Kidney tubule cell (primary cell): ENCODE results near the gene MTRF1.

Experiments used
- DNase-seq: peaks from one replicate; pipeline ENCODE4 v3.0.0-alpha.2; 2018; ENCODE audit warnings: low spot score

Gene MTRF1, protein sequence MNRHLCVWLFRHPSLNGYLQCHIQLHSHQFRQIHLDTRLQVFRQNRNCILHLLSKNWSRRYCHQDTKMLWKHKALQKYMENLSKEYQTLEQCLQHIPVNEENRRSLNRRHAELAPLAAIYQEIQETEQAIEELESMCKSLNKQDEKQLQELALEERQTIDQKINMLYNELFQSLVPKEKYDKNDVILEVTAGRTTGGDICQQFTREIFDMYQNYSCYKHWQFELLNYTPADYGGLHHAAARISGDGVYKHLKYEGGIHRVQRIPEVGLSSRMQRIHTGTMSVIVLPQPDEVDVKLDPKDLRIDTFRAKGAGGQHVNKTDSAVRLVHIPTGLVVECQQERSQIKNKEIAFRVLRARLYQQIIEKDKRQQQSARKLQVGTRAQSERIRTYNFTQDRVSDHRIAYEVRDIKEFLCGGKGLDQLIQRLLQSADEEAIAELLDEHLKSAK

DNA sequence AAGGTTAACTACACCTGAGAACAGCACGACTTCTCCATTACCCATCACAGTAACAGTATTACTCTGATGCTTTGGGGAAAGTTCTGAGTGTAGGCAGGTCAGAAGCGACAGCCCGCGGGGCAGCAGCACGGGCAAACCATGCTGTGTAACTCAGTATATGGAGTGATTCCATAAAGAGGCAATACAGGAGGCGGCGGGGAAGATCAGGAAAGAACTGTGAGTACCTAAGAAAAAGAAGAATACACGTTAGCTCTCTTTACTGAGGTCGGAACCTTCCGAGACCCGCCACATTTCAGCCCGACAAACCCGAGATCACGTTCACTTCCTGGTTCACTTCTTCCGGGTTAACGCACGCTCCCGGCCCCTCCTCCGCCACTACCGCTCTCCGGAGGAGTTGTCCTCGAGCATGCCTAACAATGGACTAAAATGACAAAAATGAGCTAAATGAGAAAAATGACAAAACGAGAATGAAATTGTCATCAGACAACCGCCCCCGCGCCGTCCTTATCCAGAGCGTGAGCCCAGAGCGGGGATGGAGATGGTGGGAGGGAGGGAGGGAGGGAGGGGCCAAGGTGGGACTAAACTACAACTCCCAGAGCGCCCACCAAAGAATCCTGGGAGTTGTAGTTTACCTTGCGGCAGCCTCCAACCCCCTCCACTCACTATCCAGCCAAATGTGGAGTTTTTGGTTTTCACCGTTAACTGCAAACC is at the start of gene MTRF1:
MTRF1 (minus strand) TSS at position 316 of the 711 bp plus-strand sequence. CDS start 2,669 bp downstream, outside the sequence.
- peak; percentile 82 for DNase-seq

DNA sequence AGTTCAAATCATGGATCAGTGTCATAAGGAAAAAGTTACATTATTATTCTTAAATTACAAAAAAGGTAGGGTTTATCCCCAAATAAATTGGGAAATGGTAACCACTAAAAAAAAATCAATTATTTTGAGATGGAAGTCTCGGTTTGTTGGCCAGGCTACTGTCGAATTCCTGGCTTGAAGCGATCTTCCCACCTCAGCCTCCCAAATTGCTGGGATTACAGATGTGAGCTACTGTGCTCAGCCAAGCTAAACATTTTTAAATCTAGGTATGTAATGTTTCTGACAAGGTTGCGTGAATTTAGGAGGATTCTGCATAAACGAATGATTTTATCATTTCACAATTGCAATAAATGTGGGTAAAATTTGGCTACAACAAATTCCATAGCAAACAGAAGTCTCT is 49.7 kb upstream of the MTRF1 start:
- DNase-seq = no peak

- DNase-seq = peak; percentile 39
These were observed 48.8 kb upstream of the MTRF1 start for GRCh38 chr13:41312176-41312500.

DNA sequence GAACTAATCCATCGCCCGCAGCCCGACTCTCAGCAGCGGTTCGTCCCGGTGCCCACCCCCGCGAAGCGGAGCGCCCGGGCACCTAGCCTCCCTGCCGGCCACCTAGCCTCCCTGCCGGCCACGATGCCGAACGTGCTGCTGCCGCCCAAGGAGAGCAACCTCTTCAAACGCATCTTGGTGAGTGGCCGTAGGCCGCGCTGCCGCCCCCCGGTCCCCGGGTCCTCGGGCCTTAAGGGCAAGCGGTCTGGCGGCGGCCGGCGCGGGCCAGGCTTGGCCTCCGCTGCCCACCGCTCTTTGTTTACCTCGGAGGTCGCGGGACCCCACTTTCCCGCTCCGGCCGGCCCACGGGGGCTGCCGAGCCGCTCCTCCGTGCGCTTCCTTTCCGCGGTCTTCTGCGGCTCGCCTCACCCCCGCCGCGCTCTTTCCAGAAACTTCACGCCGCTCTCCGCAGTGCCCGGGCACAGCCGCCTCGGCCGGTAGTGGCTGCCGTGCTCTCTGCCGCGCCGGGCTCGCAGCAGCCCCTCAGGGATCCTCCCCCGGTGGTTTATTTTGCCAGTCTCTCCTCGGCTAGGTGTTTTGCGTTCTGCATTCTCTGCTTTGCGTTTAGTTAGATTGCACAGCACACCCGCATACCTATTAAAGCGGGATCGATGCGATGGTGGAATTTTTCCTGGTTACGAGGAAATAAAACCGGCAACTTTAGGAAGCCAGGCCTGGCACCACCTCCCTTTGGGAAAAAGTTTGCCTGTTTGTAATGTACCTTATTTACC is 48.2 kb upstream of the MTRF1 start:
- DNase-seq = peak; percentile 42

- DNase-seq = peak; percentile 93
These were observed 47.6 kb upstream of the MTRF1 start, which contains the start of gene NAA16 for GRCh38 chr13:41310963-41311405. Gene NAA16 (plus strand): TSS chr13:41311267. CDS start chr13:41311529, 262 bp downstream.

GRCh38 chr13:41307884-41308640 is 44.7 kb upstream of the MTRF1 start:
- peak; percentile 73 for DNase-seq

- DNase-seq = no peak
These were observed 43.1 kb upstream of the MTRF1 start for GRCh38 chr13:41306271-41307145.

DNA sequence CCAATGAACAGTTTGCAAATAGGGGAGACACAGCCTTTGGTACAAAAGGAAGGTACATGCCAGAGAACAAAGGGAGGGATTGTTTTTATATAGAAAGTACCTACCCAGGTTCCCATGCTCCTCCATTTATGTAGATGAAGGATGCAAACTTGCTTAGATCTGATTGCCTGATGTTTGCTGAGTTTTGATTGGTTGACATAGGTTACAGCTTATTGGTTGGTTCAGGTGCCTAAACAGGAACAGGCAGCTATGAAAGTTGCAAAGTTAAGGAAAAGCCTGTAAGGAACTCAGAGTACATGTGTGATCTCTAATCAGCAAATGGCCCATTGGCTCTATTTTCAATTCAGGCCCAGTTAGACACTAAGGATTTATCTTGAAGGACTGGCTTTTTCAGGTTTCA is 41.2 kb upstream of the MTRF1 start:
- no peak for DNase-seq

DNA sequence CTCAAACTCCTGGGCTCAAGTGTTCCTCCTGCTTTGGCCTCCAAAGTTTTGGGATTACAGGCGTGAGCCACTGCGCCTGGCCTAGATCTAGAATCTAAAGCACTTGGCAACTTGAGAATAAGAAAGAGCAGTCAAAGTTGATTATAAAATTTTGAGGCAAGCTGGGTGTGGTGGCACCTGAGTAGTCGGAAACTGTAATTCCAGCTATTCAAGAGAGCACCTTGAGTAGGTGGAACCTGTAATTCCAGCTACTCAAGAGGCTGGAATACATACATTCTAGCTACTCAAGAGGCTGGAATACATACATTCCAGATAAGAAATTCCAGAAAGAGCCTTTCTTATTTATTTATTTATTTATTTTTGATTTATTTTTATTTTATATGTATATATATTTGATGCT is 39.4 kb upstream of the MTRF1 start:
- no peak for DNase-seq

DNA sequence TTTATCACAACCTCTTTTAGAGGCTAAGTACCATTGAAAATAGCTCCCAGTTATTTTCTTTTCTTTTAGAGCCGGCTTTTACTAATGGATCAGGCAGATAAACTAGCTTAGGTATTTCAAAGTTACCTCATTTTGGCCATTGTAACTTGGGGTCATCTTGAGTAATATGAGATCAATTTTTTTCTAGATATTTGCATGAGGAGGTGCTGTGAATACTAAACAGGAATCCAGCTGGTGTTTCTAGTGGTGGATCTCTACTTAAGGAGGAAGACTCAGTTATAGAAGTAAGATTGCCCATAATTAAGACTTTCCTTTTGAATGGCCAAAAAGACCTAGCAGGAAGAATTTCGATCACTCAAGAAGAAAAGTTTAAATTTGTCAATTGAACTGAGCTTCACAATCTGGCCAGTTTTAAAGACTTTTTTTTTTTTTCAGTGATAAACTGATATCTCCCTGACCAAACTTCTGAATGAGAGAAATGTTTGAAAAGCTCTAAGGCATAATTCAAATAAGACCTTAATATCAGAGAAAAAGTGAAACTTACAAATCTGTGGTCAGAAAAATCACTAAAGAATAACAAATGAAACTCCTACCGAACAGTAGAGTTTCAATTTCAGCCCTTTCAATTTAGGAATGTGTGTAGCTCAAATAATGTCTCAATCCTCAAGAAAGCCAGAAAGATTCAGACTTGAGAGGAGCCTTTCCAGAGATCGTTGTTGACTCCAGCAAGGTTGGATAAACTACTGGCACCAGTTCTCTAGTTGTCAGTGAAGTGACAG is 36.1 kb upstream of the MTRF1 start:
- DNase-seq = no peak

- DNase-seq = no peak
These were observed 33.7 kb upstream of the MTRF1 start for GRCh38 chr13:41296879-41297646.

DNA sequence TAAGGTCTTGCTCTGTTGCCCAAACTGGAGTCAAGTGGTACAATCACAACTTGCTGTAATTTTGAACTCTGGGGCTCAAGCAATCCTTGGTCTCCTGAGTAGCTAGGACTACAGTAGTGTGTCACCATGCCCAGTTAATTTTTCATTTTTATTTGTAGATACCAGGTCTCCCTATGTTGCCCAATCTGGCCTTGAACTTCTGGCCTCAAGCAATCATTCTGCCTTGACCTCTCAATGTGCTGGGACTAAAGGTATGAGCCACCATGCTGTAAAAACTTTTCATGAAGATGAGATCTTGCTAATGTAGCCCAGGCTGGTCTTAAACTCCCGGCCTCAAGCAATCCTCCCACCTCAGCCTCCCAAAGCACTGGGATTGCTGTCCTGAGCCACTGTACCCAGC is 32.6 kb upstream of the MTRF1 start:
- no peak for DNase-seq

DNA sequence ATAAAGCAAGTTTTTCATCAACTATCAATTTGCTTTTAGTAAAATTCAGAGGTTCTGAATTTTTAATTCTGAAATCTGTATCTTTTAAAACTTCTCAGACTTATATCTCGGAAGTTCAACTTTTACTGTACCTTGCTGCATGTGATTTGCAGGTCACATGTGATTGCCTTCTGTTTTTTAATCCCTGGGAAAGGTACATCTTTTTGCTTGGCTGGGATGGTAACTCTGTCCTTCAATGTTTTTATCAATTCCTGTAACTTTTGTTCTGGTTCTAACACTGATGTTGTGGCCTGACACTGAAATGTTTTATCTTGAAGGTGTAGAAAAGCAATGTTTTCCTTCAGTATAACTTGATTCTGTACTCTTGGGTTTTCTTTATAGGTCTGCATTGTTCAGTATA is 31.5 kb upstream of the MTRF1 start:
- no peak for DNase-seq

- no peak for DNase-seq
These were observed 29.9 kb upstream of the MTRF1 start for GRCh38 chr13:41293272-41293671.

DNA sequence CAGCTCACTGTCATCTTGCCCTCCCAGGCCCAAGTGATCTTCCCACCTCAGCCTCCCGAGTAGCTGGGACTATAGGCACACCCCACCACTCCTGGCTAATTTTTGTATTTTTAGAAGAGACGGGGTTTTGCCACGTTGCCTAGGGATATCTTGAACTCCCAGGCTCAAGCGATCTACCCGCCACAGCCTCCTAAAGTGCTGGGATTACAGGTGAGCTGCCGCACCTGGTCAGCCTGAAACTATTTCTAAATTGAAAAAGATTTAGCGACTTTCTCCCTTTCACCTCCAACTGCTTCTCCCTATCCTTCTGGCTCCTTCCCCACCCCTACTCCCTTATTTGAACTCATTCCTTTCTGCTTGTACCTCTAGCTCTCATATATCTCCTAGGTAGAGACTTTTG is 27.9 kb upstream of the MTRF1 start:
- DNase-seq = no peak

DNA sequence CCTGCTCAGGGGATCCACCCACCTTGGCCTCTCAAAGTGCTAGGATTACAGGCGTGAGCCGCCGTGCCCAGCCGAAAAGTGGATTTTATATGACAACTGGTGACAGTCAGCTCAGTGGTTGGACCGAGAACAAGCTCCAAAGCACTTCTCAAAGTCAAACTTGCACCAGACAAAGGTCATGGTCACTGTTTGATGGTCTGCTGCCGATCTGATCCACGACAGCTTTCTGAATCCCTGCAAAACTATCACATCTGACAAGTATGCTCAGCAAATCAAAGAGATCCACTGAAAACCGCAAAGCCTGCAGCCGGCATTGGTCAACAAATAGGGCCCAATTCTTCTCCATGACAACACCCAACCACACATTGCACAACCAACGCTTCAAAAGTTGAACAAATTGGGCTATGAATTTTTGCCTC is 26.1 kb upstream of the MTRF1 start:
- no peak for DNase-seq

DNA sequence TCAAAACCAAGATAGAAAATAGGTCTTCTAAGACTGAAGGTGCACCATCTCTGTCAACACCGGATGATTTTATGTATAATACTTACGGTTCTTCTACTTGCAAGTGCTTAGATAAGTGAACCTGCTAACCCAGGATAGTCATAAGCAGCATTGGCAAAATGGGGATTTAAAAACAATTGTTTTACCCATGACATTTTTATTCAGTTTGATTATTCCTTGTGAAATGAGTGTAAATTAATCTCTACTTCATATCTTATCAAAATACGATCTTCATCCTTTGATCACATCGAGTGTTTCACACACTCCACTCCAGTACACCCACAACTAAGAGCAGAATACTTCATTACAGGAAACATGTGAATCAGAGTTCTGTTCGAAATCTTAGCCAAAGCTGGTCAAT is 23.0 kb upstream of the MTRF1 start:
- no peak for DNase-seq

DNA sequence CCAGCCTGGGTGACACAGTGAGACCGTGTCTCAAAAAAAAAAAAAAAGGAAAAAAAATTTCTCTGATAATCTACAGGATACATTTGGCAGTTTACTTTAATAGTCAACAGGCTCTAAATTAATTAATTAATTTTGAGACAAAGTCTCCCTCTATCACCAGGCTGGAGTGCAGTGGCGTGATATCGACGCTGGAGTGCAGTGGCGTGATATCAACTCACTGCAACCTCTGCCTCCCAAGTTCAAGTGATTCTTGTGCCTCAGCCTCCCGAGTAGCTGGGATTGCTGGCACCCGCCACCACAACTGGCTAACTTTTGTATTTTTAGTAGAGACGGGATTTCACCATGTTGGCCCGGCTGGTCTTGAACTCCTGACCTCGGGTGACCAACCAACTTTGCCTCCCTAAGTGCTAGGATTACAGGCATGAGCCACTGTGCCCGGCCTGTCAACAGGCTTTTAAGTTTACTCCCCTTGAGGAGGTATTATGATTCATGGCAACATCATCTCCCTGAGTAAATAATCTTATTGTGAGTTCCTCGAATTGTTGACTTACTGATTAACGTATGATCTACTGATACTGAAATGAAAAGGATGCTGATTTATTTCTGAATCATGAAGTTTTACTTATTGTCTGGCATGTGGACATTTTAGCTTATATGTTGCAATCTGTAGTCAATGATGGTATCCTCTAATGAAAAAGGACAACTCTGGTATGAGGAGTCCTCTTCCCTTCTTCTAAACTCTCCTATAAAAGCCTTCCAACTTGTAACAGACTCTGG is 21.3 kb upstream of the MTRF1 start:
- DNase-seq = peak; percentile 97
